Measurements from ENCODE around the gene MTHFD2L.

Gene MTHFD2L

GRCh38 chr4:74237425-74237966, 79.6 kb downstream of the MTHFD2L start:
- no peak for DNase-seq

GRCh38 chr4:74244049-74244448, 86.1 kb downstream of the MTHFD2L start:
- DNase-seq = no peak

DNA sequence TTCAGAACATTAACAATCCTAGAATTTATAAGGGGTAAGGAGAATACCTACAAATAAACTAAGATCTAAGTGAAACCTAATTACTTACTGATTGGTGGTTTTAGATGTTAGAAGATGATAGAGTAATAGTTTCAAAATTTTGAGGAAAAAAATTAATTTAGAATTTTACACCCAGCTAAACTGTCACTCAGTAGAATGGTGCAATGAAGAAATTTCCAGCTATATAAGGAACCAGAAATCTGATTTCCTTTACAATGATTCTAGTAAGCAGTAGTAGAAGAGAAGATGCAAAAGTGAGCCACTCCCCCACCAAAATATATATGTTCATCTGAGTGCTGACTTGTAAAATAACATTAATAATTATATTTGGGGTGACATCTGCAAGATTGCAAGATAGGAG, 95.0 kb downstream of the MTHFD2L start:
- no peak for DNase-seq

DNA sequence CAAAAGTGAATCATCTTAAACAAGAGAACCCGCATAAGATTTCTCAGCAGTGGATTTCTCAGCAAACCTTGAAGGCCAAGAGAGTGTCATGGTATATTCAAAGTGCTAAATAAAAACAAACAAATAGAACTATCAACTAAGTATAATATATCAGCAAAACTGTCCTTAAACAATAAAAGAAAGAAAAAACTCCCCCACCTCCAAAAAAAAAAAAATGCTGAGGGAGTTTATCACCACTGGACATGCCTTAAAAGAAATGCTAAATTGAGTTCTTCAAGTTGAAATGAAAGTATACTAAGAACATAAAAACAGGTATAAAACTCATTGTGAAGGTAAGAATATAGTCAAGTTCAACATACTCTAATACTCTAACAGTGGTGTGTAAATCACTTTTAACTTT, 96.5 kb downstream of the MTHFD2L start:
- DNase-seq = no peak

DNA sequence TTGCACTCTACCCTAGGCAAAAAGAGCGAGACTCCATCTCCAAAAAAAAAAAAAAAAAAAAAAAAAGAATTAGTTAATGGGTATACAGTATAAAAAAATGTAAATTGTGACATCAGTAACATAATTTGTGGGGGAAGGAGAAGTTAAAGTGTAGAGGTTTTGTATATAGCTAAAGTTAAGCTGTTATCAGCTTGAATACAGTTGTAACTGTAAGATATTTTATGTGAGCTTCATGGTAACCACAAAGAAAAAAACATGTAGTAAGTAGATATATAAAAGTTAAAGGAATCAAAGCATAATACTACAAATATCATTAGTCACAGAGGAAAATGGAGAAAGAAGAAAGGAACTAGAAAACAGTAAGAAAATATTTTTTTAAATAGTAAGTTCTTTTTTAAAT, 97.2 kb downstream of the MTHFD2L start:
- no peak for DNase-seq

DNA sequence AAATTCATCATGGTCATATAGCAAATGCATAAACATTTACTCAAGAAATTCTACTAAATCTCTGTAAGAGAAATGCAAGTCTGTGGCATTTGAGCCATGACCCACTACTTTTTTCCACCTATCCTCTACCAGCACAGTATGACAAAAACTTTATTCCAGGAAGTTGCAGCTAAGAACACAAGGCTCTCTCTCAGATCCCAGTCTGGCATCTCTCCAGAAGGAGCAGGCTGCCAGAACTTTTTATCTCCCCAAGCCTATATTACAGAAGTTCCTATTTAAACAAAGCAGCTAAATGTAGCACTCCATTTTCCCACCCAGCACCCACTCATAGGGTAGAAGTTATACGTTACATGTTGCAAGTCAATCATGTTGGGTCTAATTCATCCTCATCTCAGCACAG, 101.0 kb downstream of the MTHFD2L start:
- DNase-seq = no peak

DNA sequence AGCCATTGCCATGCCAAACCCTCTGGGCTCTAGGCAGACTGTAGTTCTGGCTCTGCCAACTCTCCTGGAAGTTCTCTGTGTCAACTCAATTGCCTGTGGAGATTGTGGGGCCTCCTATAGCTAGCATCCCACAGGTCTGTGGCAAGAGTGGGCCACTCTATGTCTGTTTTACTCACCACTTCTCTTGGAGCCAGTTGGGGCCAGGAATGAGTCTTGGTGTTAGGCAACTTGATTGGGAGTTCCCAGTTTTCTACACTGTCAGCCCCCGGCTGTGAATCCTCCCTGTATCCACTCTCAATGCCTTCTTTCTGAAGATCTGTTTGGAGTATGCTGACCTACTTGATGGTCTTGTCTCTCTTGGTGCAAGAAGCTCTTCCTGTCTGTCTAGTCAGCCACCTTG, 102.1 kb downstream of the MTHFD2L start:
- DNase-seq = no peak

DNA sequence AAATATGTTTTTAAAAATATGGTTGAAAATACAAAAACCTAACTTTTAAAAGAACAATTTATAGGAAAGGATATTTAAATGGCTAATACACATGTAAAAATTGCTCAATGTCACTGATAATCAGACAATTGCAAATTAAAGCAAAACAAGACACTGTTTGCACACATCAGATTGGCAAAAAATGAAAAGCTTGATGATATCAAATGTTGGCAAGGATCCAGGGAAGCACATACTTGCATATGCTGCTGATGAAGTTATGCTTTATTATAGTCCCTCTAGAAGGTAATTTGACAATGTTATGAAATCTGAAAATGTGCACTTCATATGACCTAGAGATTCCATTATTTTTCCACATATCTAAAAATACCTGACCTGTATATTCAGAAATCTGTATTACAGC, 104.6 kb downstream of the MTHFD2L start:
- no peak for DNase-seq

DNA sequence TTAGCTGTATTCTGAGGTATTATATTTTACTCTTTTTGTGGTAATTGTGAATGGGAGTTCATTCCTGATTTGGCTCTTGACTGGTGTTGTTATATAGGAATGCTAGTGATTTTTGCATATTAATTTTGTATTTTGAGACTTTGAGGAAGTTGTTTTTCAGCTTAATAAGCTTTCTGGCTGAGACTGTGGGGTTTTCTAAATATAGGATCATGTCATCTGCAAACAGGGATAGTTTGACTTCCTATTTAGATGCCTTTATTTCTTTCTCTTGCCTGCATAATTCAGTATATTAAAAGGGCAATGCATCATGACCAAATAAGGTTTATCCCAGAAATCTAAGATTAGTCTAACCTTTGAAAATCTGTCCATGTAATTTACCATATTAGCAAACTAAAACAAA, 105.6 kb downstream of the MTHFD2L start:
- DNase-seq = no peak

DNA sequence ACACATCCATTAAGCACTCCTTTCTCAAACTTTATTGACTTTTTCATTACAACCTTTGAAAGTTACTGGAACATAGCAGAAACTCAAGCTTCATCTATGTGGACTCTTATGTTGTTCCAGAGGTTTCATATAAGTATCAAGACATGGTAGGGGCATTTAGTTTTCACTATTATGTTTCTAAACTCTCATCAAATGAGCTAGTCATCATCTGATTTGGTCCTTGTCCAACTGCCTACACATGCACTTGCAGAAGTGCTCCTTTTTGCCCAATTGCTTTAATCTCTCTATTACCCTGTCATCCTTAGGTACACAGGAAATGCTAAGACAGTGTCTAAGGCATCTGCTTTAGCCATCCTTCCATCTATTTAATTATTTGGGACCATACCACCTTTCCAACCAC, 108.2 kb downstream of the MTHFD2L start:
- DNase-seq = no peak

GRCh38 chr4:74267998-74268606, 110.2 kb downstream of the MTHFD2L start:
- peak in 1 of 51 donors; percentile 11 for DNase-seq

DNA sequence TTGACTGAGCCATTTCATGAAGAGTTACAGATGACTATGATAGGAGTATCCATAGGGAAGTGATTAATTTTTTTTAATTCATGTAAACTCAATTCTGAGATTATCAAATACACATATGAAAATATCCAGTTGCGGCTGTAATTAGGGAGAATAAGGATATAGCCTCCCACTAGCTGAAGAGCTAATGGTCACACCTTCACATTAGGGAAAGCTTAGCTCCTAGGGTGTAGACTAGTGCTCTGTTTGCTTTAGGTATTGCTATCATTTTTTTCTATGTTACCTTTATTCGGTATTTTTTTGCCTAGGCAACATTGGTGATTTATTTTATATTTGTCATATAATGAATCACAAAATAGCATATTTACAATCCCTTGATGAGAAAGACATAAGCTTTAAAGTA, 110.7 kb downstream of the MTHFD2L start:
- no peak for DNase-seq

GRCh38 chr4:74278490-74278889, 120.6 kb downstream of the MTHFD2L start:
- DNase-seq = no peak

DNA sequence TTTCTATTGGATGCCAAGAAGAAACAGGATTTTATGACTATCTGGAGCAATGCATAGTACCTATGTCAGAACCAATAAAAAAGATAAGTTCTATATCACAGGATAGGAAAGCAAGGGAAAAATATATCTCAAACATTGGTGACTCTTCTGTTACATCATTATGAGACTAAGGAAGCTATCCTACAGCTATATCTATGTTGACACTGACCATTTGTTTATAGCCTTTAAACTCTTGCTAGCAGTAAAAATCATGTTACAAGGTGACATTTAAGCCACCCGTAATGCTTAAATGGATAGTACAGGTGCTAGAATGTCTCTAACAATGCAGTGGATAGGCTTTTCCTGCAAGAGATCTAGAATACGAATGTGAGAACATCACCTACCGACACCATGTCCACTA, 121.8 kb downstream of the MTHFD2L start:
- DNase-seq = no peak

DNA sequence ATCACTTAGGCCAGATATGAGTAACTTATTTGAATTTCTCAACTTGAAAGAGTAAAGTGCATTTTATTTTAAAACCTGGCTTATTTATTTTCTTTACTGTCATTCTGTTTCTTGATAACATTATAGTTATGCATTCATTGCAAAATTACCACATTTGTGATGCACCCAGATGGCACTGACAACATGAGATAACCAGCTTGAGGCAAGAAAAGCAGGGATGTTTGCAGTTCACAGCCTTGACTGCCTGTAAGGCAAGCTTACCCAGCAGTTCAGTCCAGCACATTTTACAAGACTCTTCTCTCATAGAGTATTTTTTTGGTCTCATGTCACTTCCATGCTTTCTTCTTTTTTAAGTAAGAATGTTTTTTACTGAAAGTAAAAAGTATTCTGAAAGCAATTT, 125.0 kb downstream of the MTHFD2L start:
- DNase-seq = no peak

- DNase-seq = no peak
Observed at GRCh38 chr4:74283614-74284013, 125.7 kb downstream of the MTHFD2L start.

GRCh38 chr4:74284053-74284452, 126.1 kb downstream of the MTHFD2L start:
- DNase-seq = no peak

DNA sequence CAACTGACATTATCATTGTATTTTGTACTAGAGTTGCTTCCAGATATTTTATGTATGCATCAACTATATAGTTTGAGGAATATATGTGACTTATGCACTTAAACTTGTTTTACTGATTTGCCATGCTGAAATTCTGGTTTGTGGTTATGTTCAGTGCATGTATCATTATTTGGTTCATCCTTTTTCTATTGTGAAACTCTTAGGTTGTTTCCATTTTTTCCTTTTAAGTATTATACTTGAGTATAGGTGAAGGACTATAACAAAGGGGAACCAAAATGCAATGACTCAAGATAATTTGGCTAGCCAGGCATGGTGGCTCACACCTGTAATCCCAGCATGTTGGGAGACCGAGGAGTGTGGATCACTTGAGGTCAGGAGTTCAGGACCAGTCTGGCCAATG, 129.2 kb downstream of the MTHFD2L start:
- no peak for DNase-seq

DNA sequence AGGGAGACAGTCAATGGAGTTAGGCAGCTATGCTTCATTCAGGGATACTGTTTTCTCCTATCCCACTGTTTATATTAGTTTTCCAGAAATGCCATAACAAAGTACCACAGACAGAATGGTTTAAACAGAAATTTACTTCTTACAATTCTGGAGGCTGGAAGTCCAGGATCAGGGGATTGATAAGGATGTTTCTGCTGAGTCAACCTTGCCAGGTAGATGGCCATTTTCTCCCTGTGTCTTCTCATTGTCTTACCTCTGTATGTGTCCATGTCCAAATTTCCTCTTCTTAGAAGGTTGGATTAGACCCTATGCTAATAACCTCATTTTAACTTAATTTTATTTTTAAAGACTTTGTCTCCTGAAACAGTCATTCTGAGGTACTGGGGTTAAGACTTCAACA, 129.9 kb downstream of the MTHFD2L start:
- no peak for DNase-seq

DNA sequence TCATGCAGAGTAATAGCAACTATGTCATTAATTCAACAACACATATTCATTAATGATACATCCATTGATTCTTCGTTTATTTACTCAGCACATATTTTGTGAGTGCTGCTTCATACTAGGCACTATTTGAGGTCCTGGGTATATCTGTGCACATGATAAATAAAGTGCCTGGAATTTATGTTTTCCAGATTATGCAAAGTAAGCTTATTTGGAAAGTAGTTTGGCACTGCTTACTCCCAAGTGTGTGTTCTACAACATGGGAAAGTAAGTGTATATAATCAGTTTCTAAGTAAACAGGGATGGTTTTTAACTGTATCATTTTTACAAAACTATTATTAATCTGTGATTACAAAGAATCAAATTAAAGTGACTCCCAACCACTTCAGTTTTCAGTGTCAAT, 133.6 kb downstream of the MTHFD2L start:
- no peak for DNase-seq

DNA sequence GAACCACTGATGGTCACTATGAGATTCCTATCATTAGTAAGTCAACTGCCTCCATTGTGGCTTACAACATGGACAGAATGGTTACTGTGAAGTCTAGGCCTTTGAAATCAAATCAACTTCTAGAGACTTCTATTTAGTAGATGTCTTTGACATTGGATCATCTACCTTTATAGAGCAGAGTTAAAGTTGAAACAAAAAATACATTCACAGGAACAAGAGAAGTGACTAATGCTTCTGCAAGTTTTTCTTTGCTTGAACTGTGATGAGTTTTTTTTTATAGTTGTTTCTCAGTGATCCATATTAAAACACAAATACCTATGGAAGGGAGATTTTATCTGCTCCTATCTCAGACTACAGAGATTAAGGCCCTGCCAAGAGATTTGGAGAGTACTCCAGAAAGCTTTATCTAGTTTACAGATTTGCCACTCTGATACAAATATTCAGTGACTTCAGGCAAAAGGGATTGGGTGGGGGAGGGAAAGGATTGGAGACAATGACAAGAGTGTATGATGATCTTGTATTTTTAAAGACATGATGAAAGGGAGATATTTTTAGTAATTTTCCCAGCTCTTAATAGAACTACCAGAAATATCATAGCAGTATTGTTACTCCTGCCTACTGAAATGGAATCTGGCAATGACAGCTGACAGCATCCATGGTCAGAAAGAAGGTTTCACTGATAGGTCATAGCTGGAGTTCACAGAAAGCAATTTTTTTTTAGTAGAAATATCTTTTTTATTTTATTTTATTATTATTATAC, 134.4 kb downstream of the MTHFD2L start:
- no peak for DNase-seq

GRCh38 chr4:74293558-74293957, 135.6 kb downstream of the MTHFD2L start:
- no peak for DNase-seq

GRCh38 chr4:74294681-74295080, 136.8 kb downstream of the MTHFD2L start:
- no peak for DNase-seq

Measured in hypothalamus (tissue), 51 donors.